AG10803 (cell line): ENCODE data around the gene KCNQ1OT1.

Source experiments
- DNase-seq: peaks from one replicate; pipeline ENCODE4 v3.0.0; 2010; ENCODE audit warnings: low read depth
- H3K4me3 ChIP-seq: 2 replicates; pipeline ENCODE4 v1.5.1; 2011; ENCODE audit warnings: mild to moderate bottlenecking, low read length, control low read depth
- TF ChIP-seq, protein P1 (sequence below): conservative IDR thresholded peaks from 2 replicates; pipeline ENCODE4 v1.5.1; 2011; ENCODE audit warnings: mild to moderate bottlenecking, low read length, control low read depth, inconsistent platforms

Gene KCNQ1OT1

DNA sequence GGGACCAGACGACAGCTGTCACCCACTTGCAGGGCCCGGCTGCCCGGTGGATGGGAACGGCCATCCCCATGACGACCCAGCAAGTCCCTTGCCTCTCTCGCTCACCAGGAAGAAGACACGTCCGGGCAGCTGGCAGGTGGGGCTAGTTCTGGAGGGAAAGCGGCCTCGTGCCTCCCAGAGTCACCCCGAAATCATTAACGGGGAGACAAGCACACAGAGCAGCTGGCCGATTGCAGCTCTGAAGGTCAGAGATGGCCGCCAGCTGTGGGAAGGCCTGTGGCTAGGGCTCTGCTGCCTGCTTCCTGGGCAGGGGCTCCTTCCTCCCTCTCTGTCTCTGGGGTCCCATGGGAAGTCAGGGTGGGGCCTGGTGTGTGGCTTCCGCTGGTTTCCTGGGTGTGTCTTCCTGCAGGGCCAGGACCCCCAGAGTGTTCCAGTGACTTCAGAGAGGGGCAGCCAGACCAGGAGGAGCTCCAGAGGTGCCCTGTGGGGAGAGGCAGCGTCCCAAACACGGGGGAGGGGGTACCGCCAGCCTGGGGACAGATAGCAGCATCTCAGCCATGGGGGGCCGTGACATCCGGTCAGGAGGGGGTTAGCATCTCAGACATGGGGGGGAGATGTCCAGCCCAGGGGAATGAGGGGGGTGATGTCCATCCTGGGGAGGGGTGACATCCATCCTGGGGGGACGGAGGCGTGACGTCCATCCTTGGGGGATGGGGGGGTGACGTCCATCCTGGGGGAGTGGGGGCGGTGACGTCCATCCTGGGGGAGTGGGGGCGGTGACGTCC lies 140.1 kb downstream of the KCNQ1OT1 start:
- TF ChIP-seq, protein P1, sequence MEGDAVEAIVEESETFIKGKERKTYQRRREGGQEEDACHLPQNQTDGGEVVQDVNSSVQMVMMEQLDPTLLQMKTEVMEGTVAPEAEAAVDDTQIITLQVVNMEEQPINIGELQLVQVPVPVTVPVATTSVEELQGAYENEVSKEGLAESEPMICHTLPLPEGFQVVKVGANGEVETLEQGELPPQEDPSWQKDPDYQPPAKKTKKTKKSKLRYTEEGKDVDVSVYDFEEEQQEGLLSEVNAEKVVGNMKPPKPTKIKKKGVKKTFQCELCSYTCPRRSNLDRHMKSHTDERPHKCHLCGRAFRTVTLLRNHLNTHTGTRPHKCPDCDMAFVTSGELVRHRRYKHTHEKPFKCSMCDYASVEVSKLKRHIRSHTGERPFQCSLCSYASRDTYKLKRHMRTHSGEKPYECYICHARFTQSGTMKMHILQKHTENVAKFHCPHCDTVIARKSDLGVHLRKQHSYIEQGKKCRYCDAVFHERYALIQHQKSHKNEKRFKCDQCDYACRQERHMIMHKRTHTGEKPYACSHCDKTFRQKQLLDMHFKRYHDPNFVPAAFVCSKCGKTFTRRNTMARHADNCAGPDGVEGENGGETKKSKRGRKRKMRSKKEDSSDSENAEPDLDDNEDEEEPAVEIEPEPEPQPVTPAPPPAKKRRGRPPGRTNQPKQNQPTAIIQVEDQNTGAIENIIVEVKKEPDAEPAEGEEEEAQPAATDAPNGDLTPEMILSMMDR, result no peak
- no peak overlapping the region for H3K4me3 ChIP-seq
- no peak for DNase-seq

DNA sequence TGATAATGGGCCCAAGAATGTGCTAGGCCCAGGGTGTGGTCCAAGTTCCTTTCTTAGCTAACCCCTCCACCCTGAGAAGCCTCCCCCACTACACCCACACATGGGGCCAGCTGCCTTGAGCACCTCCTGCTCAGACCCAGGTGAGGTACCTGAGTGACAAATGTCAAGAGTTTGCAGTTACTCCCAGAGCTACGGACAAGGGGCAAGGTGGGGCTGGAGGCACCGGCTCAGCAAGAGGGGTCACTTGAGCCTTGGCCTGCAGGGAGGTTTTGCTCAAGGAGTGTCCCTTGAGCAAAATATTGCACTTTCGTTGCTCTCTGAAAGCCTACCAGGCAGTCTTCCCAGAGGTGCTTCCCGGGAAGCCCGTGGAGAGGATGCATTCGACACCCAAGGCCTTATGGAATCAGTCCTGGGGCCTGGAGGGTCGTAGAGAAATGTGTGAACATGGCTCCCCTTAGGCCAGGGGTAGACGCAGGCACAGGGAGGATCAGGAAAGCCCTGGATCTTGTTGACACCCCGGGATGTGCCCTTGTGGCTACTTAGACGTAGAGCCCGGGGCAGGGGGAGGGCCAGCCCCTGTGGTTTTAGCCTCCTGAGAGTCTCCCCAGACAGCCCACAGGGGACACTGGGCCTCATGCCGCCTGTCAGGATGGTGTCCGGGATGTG lies 140.8 kb downstream of the KCNQ1OT1 start:
- DNase-seq, result no peak
- no peak overlapping the region for H3K4me3 ChIP-seq
- TF ChIP-seq, protein P1, result no peak

DNA sequence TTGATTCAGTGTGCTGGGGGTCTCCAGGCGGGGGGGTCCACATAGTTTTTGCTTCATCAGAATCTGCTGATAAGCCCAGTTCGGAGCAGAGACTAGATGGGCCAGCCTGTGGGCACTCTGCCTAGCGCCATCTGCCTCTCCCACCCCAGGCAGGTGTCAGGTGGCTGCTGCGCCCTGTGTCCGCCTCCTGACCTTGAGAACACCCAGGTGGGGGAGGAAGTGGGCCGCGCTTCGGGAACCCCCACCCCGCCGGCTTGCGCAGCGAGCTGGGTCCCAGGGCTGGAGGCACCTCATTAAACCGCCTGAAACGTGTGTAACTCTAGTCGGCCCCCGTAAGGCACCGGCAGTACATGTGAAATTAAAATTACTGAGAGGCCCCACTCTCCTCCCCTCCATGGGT lies 141.4 kb downstream of the KCNQ1OT1 start:
- no peak overlapping the region for H3K4me3 ChIP-seq
- no peak for DNase-seq
- TF ChIP-seq, protein P1, result no peak
